Ovary (tissue), 3 donors: ENCODE data around the gene DIPK1B.

ENCODE experiments used
- POLR2A ChIP-seq: fragments of 450-650 bp; IDR thresholded peaks from one replicate; pipeline ENCODE4 v1.6.1; 2017; ENCODE audit warnings: antibody characterized with exemption, mild to moderate bottlenecking, moderate library complexity
- TF ChIP-seq, protein P1 (sequence below), 3 donors: fragments of 450-650 bp in 2 of 3; fragments of 200-600 bp in 1 of 3; IDR thresholded peaks; one replicate each; pipeline versions ENCODE4 v1.5.1 to v1.8.0; 2016 to 2022; ENCODE audit warnings: antibody characterized with exemption in 3 of 3, mild to moderate bottlenecking in 1 of 3
- donor health status: DM: no; HTN: no; CAD: no.

GRCh38 chr9:136676297-136676794 is 36.0 kb upstream of the DIPK1B start:
- no peak for TF ChIP-seq POLR2A
- TF ChIP-seq, protein P1, sequence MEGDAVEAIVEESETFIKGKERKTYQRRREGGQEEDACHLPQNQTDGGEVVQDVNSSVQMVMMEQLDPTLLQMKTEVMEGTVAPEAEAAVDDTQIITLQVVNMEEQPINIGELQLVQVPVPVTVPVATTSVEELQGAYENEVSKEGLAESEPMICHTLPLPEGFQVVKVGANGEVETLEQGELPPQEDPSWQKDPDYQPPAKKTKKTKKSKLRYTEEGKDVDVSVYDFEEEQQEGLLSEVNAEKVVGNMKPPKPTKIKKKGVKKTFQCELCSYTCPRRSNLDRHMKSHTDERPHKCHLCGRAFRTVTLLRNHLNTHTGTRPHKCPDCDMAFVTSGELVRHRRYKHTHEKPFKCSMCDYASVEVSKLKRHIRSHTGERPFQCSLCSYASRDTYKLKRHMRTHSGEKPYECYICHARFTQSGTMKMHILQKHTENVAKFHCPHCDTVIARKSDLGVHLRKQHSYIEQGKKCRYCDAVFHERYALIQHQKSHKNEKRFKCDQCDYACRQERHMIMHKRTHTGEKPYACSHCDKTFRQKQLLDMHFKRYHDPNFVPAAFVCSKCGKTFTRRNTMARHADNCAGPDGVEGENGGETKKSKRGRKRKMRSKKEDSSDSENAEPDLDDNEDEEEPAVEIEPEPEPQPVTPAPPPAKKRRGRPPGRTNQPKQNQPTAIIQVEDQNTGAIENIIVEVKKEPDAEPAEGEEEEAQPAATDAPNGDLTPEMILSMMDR (IDR thresholded peaks at IDR 0.05), result no peak
